HL-60 (cell line): ENCODE measurements around the gene MEF2A.

ENCODE experiments used
- DNase-seq, 2 experiments: peaks; one replicate each; pipeline ENCODE4 v3.0.0-alpha.2; 2010 to 2020; ENCODE audit warnings: low read depth in 1 of 2, low spot score in 1 of 2
- H3K27ac ChIP-seq: fragments of 250-450 bp; sonication (Bioruptor Pico); replicated peaks from 2 replicates; pipeline ENCODE4 v1.5.1; 2020; ENCODE audit warnings: mild to moderate bottlenecking, moderate library complexity
- H3K27me3 ChIP-seq: fragments of 250-450 bp; sonication (Bioruptor Pico); 2 replicates; pipeline ENCODE4 v1.5.1; 2021; ENCODE audit warnings: mild to moderate bottlenecking, moderate library complexity; ENCODE audit not compliant: insufficient read depth, poor library complexity, severe bottlenecking
- H3K4me3 ChIP-seq: replicated peaks from 2 replicates; pipeline ENCODE4 v1.5.1; 2011; ENCODE audit warnings: mild to moderate bottlenecking, control low read depth, low read length; ENCODE audit not compliant: insufficient read depth
- GABPA ChIP-seq: IDR thresholded peaks from 2 replicates; pipeline ENCODE4 v1.6.1; 2012; ENCODE audit warnings: low read depth
- POLR2AphosphoS5 ChIP-seq: IDR thresholded peaks from 2 replicates; pipeline ENCODE4 v1.6.1; 2012; ENCODE audit warnings: low read depth
- SPI1 ChIP-seq: IDR thresholded peaks from 2 replicates; pipeline ENCODE4 v1.6.1; 2012; ENCODE audit warnings: low read depth, mild to moderate bottlenecking, borderline replicate concordance
- TF ChIP-seq, protein P1 (sequence below): IDR thresholded peaks from one replicate; pipeline ENCODE4 v1.5.1; 2011; ENCODE audit warnings: low read length, control low read depth, inconsistent platforms; ENCODE audit not compliant: insufficient read depth
- TF ChIP-seq, protein P2 (sequence below): IDR thresholded peaks from 2 replicates; pipeline ENCODE4 v1.6.1; 2012; ENCODE audit warnings: low read depth; ENCODE audit not compliant: insufficient replicate concordance

The MEF2A gene

DNA sequence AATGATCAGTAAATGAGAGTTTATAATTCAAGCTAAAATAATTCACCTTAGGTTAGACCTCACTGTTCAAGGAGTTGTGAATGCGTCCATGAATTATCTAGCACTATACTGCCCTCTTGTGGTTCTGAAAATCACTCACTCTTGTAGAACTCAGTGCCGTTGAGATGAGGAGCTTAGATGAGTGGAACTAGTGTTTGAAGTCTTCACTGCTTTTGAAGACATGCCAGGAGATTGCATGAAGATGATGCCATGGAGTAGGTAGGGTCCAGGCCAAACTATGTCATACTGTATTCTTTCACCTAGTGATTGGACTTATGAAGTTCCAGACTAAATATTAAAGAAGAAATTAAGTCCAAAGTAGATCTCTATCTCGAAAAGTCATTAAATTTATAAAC, 138.7 kb downstream of the MEF2A start:
- no peak for TF ChIP-seq GABPA
- TF ChIP-seq POLR2AphosphoS5, result no peak
- no peak for TF ChIP-seq SPI1
- TF ChIP-seq, protein P1, sequence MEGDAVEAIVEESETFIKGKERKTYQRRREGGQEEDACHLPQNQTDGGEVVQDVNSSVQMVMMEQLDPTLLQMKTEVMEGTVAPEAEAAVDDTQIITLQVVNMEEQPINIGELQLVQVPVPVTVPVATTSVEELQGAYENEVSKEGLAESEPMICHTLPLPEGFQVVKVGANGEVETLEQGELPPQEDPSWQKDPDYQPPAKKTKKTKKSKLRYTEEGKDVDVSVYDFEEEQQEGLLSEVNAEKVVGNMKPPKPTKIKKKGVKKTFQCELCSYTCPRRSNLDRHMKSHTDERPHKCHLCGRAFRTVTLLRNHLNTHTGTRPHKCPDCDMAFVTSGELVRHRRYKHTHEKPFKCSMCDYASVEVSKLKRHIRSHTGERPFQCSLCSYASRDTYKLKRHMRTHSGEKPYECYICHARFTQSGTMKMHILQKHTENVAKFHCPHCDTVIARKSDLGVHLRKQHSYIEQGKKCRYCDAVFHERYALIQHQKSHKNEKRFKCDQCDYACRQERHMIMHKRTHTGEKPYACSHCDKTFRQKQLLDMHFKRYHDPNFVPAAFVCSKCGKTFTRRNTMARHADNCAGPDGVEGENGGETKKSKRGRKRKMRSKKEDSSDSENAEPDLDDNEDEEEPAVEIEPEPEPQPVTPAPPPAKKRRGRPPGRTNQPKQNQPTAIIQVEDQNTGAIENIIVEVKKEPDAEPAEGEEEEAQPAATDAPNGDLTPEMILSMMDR, result peak; percentile 42
- TF ChIP-seq, protein P2, sequence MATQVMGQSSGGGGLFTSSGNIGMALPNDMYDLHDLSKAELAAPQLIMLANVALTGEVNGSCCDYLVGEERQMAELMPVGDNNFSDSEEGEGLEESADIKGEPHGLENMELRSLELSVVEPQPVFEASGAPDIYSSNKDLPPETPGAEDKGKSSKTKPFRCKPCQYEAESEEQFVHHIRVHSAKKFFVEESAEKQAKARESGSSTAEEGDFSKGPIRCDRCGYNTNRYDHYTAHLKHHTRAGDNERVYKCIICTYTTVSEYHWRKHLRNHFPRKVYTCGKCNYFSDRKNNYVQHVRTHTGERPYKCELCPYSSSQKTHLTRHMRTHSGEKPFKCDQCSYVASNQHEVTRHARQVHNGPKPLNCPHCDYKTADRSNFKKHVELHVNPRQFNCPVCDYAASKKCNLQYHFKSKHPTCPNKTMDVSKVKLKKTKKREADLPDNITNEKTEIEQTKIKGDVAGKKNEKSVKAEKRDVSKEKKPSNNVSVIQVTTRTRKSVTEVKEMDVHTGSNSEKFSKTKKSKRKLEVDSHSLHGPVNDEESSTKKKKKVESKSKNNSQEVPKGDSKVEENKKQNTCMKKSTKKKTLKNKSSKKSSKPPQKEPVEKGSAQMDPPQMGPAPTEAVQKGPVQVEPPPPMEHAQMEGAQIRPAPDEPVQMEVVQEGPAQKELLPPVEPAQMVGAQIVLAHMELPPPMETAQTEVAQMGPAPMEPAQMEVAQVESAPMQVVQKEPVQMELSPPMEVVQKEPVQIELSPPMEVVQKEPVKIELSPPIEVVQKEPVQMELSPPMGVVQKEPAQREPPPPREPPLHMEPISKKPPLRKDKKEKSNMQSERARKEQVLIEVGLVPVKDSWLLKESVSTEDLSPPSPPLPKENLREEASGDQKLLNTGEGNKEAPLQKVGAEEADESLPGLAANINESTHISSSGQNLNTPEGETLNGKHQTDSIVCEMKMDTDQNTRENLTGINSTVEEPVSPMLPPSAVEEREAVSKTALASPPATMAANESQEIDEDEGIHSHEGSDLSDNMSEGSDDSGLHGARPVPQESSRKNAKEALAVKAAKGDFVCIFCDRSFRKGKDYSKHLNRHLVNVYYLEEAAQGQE, result no peak
- Histone ChIP-seq H3K4me3 (no peak overlapping the region), H3K27me3 (no peaks in the 10 kb centered on the region), H3K27ac (no peak overlapping the region)
- peak; percentile 57 to 64 for DNase-seq

DNA sequence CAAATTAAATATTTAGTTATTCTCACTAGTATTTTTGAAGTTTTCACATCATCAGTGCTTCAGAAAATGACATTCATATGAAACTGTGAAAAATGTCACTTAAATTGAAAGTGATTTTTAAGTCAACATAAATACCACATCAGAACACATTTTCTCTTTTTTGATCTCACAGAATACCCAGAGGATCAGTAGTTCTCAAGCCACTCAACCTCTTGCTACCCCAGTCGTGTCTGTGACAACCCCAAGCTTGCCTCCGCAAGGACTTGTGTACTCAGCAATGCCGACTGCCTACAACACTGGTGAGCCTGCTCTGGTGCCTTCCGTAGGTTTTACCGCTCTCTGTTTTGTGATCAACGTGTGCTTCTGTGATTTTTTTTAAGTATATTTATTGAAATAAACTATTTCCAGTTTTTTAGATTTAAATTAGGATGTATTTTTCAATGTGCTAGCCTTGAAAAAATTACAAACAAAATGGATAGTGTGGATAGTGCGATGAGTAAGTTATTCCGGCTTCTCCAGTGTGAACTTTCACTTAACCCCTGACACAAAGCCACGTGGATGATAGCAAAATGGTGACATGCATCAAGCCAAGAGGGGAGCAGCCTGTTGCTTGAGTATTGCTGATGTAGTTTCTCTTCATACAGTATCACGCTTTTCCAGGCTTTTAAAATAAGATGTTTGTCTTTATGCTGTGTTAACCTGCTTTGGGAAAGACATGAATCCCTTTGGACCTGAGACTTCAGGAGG, 140.9 kb downstream of the MEF2A start:
- Histone ChIP-seq H3K4me3 (no peak overlapping the region), H3K27ac (no peak overlapping the region), H3K27me3 (no peaks in the 10 kb centered on the region)
- TF ChIP-seq, protein P1, result no peak
- TF ChIP-seq POLR2AphosphoS5, result no peak
- TF ChIP-seq SPI1, result no peak
- no peak for TF ChIP-seq GABPA
- TF ChIP-seq, protein P2, result no peak
- DNase-seq, result no peak

DNA sequence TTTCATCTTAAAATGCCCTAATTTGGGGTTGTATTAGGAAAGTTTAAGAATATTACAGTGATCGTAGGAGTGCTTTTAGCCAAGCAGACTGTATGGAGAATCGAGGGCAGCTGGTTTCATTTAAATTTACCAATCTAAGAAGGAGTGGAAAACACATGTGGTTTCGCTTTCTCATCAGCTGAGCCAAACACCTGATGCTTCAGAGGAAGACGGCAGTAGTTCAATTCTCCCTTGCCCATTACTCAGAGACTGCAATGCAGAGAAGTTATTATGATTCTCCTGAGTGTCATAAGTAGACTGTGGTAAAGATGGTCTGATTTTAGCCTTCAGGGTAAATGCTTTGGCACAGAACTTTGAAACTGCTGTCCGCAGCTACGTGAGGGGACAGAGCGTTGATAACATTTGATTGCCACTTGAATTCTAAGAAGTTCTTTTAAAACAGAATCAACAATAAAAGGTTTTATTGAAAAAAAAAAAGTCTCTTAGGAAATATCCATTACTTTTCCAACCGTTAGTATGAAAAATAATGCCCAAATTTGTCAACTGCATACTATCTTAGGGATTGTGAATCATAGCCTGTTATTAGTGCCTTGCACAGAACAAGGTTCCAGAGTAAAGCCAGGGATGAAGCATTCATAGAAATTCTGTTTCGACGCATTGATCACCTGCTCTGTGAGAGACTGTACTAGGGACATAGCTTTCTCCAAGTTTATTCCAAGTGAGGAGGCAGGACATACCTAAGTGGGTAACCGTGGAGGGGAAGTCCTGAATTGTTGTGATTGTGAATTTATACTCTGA, 141.9 kb downstream of the MEF2A start:
- H3K27me3 ChIP-seq, result no peaks in the 10 kb centered on the region
- TF ChIP-seq, protein P1, result no peak
- no peak for TF ChIP-seq POLR2AphosphoS5
- TF ChIP-seq, protein P2, result no peak
- no peak for TF ChIP-seq SPI1
- no peak for TF ChIP-seq GABPA
- no peak overlapping the region for H3K27ac ChIP-seq
- DNase-seq, result no peak
- no peak overlapping the region for H3K4me3 ChIP-seq
